ENCODE data around the gene MKRN3.
"Not testable (repeated sequence)": the region's sequence is repeated elsewhere in the genome, so short reads cannot be mapped to it uniquely, and the experiment has no call there.

Gene MKRN3

GRCh38 chr15:23594252-23594770, 28.8 kb downstream of the MKRN3 start:
- DNase-seq = no peak

GRCh38 chr15:23595368-23595767, 29.9 kb downstream of the MKRN3 start:
- no peak for DNase-seq

- DNase-seq = no peak
These were observed 31.3 kb downstream of the MKRN3 start for GRCh38 chr15:23596736-23597135.

GRCh38 chr15:23597278-23597677, 31.8 kb downstream of the MKRN3 start:
- DNase-seq = not testable (repeated sequence)

GRCh38 chr15:23599053-23599452, 33.6 kb downstream of the MKRN3 start:
- no peak for DNase-seq

GRCh38 chr15:23602124-23602523, 36.6 kb downstream of the MKRN3 start:
- no peak for DNase-seq

- no peak for DNase-seq
These were observed 40.8 kb downstream of the MKRN3 start for GRCh38 chr15:23606226-23606625.

GRCh38 chr15:23616536-23616935, 51.1 kb downstream of the MKRN3 start:
- no peak for DNase-seq

Measured in activated CD4-positive, alpha-beta T cell treated with anti-CD3 and anti-CD28 coated beads for 48 hours (primary cell).